NCI-H2227 (cell line): Measurements from ENCODE around the gene ZBTB21.
"Not testable (repeated sequence)": the region's sequence is repeated elsewhere in the genome, so short reads cannot be mapped to it uniquely, and the experiment has no call there.

Experiments used
- DNase-seq: peaks from one replicate; lab custom pipeline; 2025; ENCODE audit not compliant: unreplicated experiment; lab: John Stamatoyannopoulos, UW

The ZBTB21 gene

GRCh38 chr21:41954654-41955499 is 55.3 kb downstream of the ZBTB21 start:
- DNase-seq: no peak

- peak; percentile 88 for DNase-seq
Observed at GRCh38 chr21:41953831-41954653, 56.1 kb downstream of the ZBTB21 start, which contains the start of gene C2CD2. Gene C2CD2, minus strand, starts transcription at chr21:41954018. Its CDS starts 370 bp downstream, at chr21:41953648.

GRCh38 chr21:41953249-41953830 is 56.8 kb downstream of the ZBTB21 start:
- peak; percentile 58 for DNase-seq

- peak; percentile 39 for DNase-seq
Observed at GRCh38 chr21:41952568-41953248, 57.5 kb downstream of the ZBTB21 start.

GRCh38 chr21:41951876-41952567 is 58.1 kb downstream of the ZBTB21 start:
- no peak for DNase-seq

- no peak for DNase-seq
Observed at GRCh38 chr21:41950941-41951351, 59.2 kb downstream of the ZBTB21 start.

- DNase-seq: not testable (repeated sequence)
Observed at GRCh38 chr21:41949631-41950030, 60.5 kb downstream of the ZBTB21 start.

- DNase-seq: no peak
Observed at GRCh38 chr21:41948901-41949300, 61.3 kb downstream of the ZBTB21 start.

- DNase-seq: no peak
Observed at GRCh38 chr21:41948078-41948895, 61.9 kb downstream of the ZBTB21 start.

GRCh38 chr21:41945982-41946381 is 64.2 kb downstream of the ZBTB21 start:
- no peak for DNase-seq

GRCh38 chr21:41943851-41944250 is 66.3 kb downstream of the ZBTB21 start:
- DNase-seq: no peak

- no peak for DNase-seq
Observed at GRCh38 chr21:41942457-41942856, 67.7 kb downstream of the ZBTB21 start.

- no peak for DNase-seq
Observed at GRCh38 chr21:41941941-41942340, 68.2 kb downstream of the ZBTB21 start.

- no peak for DNase-seq
Observed at GRCh38 chr21:41940431-41940830, 69.7 kb downstream of the ZBTB21 start.

- no peak for DNase-seq
Observed at GRCh38 chr21:41939391-41939790, 70.8 kb downstream of the ZBTB21 start.
